Kasumi-1 (cell line): ENCODE data around the gene NDUFB11.

ENCODE experiments used
- DNase-seq, 2 experiments: peaks; one replicate each; lab custom pipeline; 2025; lab: John Stamatoyannopoulos, UW

Gene NDUFB11

GRCh38 chrX:47144626-47145394, at the start of gene NDUFB11, which contains the start of gene RBM10:
NDUFB11 (minus strand) TSS chrX:47144702; CDS start chrX:47144679, 23 bp downstream.
RBM10 (plus strand) TSS chrX:47145221; CDS start chrX:47147482, 2,261 bp downstream.
- DNase-seq = peak; percentile 84 to 86

- DNase-seq = peak; percentile 84 to 88
These were observed 49.1 kb upstream of the NDUFB11 start, which contains the start of gene UBA1 for GRCh38 chrX:47193475-47194193. UBA1 (plus strand) TSS chrX:47193829; CDS start chrX:47198803, 4,974 bp downstream.

DNA sequence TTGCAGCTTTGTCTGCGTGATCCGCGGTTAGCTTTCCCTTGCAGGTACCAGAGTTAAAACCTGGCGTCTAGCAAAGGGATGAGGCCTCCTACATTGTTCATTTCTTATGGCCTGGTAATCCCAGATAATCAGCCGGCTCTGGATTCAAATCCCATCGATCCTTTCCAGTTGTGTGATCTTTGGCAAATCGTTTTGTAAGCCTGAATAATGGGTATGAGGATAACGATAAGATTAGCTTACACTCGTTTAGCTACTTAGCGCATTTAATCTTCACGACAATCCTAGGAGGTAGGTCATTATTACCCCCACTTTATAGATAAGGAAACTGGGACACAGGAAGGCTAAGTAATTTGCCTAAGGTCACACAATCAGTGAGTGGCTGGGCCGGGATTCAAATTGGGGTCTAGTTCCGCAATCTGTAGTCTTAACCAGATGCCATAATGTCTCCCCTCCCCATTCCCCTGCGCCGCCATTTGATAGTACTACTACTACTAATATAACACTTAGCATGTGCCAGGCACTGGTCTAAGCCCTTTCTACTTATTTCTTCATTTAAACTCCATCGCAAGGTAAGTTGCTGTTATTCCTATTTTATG, 47.4 kb upstream of the NDUFB11 start:
- DNase-seq = peak; percentile 13 to 18

DNA sequence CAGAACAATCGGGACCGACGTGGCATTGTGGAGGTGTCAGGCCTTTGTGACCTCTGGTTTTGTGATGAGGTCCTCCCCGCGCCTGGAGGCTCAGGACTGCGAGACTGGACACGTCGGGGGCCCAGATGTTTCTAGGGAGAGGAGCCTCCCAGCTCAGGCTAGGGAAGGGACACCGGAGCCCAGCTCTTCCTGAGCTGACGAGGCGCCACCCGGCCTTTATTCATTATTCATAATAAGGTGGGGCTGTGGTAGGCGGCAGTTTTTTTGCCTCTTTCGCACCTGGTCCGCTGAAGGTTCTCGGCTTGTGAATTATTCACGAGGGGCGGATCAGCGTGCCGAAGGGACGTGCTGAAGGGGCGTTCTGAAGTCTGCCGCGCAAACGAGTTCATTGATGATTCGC, 46.8 kb upstream of the NDUFB11 start:
- DNase-seq = peak in 1 of 2 experiments; percentile 5

GRCh38 chrX:47190445-47191269, 46.2 kb upstream of the NDUFB11 start:
- peak; percentile 86 to 88 for DNase-seq

DNA sequence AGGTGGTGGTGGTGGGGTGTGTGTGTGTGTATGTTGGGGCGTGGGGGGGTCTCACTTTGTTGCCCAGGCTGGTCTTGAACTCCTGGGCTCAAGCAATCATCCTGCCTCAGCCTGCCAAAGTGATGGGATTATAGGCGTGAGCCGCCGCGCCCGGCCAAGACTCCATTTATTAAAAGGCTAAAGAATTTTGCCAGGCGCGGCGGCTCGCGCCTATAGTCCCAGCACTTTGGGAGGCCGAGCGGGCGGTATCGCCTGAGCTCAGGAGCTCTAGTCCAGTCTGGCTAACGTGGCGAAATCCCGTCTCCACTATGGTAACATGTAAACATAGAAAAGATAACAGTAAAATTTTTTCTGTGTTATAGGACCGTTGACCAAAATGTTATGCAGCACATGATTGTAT, 45.4 kb upstream of the NDUFB11 start:
- DNase-seq = no peak

DNA sequence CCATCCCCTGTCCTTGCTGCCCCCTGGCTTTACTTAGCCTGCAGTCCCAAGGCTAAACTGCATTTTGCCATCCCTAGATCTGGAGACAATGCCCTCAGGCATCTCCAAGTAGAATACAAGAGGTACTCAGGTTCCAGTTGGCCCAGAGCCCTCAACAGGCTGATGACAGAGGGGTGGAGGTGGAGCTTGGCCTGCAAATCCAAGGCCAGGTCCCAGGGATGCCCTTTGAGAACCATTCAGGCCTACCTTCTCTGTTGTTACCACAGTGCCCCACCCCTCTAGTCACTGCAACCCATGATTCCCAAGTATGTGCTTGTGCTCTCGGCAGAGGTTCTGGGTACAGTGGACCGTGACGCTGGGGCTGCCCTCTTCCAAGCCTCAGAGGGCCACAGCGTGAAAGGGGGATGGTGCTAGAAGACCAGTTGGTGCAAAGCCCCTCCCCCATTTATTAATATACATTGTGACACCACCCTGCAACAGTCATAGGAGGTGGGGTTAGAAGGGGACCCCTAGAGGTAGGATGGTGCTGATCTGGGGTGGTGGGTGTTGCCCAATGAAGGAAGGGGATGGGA, 42.7 kb upstream of the NDUFB11 start:
- no peak for DNase-seq

DNA sequence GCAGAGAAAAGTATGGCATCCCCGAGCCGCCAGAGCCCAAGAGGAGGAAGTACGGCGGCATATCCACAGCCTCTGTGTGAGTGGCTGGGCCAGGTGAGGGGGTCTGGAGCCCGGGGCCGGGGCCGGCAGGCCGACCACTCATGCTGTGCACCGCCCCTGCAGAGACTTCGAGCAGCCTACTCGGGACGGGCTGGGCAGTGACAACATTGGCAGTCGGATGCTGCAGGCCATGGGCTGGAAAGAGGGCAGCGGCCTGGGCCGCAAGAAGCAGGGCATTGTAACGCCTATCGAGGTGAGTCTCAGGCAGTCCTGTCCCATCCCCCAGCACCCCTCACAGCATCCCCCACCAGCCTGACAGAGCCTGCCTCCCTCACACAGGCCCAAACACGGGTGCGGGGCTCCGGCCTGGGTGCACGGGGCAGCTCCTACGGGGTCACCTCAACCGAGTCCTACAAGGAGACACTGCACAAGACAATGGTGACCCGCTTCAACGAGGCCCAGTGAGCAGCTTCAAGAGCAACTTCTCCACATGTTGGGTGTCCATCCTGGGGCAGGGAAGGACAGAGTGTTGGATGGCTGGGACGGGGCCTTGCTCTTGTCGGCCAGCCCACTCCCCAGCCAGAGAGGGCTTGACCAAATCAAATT, 41.7 kb upstream of the NDUFB11 start:
- DNase-seq = no peak

DNA sequence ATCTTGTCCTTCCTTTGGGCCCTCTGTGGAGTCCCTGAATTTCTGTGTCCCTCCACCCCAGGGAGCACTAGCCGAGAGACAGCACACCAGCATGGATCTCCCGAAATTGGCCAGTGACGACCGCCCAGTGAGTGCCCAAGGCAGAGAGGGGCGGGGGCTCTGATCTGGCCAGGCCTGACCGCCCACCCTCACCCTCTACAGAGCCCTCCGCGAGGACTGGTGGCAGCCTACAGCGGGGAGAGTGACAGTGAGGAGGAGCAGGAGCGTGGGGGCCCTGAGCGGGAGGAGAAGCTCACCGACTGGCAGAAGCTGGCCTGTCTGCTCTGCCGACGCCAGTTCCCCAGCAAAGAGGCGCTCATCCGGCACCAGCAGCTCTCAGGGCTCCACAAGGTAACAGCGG, 40.7 kb upstream of the NDUFB11 start:
- no peak for DNase-seq

GRCh38 chrX:47184486-47184885, 40.0 kb upstream of the NDUFB11 start:
- DNase-seq = no peak

DNA sequence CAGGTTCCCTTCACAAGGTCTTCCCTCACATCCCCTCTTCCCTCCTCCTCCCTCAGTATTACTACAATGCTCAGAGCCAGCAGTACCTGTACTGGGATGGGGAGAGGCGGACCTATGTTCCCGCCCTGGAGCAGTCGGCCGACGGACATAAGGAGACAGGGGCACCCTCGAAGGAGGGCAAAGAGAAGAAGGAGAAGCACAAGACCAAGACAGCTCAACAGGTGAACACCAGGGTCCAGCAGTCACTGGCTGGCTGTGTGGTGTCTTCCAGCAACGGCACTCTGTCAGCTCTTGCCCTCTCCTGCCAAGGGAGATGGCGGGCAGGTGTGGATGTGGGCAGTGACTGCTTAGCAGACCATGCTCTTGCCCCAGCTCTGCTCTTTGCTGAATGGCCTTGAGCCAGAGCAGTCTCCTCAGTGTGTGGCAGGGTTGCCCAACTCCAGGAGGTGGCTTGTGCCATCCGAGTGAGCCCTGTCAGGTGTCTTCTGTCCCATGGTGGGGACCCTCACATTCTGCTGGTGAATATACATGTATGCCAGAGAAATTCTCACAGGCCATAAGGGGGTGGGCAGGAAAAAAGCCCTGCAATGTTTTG, 37.7 kb upstream of the NDUFB11 start:
- no peak for DNase-seq

GRCh38 chrX:47181301-47181700, 36.8 kb upstream of the NDUFB11 start:
- no peak for DNase-seq

- no peak for DNase-seq
These were observed 35.8 kb upstream of the NDUFB11 start for GRCh38 chrX:47180346-47180745.

GRCh38 chrX:47179928-47180255, 35.4 kb upstream of the NDUFB11 start:
- DNase-seq = no peak

- DNase-seq = no peak
These were observed 34.9 kb upstream of the NDUFB11 start for GRCh38 chrX:47179221-47179927.

DNA sequence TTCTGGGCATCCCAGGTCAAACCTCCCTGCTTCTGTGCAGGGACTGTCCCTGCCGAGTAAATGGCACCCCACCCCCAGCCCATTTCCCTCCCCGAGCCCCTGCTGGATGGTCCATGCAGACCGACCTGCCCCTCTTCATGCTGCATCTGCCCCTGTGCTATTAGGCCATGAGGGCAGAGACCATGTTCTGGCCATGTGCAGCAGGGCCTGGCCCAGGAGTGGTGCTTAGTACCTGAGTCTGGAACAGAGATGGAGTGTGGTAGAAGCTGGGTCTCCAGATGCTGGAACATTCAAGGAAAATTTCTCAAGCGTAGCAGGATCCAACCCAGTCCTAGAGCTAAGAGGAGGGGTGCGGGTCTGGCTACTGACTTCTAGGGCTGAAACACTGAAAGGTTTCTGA, 33.8 kb upstream of the NDUFB11 start:
- no peak for DNase-seq

DNA sequence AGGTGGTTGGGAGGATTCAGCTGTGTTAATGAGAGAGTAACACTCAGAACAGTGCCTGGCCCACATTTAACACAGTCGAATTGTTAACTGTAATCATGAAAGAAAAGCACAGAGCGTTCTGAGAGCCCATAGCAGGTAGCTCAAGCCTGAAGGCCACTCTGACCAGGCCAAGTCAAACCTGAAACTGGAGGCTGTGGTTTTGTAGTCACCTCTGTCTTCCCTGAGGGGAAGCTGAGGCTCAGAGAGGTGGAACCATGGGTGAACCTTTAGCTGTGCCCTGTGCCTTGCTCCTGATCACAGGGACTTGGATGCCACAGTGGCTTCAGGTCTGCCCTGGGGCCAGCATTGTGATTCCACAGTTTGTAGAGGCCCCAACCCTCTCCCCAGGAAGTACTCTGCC, 32.6 kb upstream of the NDUFB11 start:
- no peak for DNase-seq

- no peak for DNase-seq
These were observed 31.7 kb upstream of the NDUFB11 start for GRCh38 chrX:47176101-47176740.

GRCh38 chrX:47175588-47175980, 31.1 kb upstream of the NDUFB11 start:
- no peak for DNase-seq
